Karpas-422 (cell line): Measurements from ENCODE around the gene ZNF385D. TPM values are rescaled to one million over a fixed set of nuclear protein-coding genes. Genes with fewer than 3 reads are reported as not detected.

Experiments
- DNase-seq: peaks from one replicate; pipeline ENCODE4 v3.0.0-alpha.2; 2015
- H2AFZ ChIP-seq: fragments of 200-600 bp; sonication (generic); 2 replicates; pipeline ENCODE4 v1.6.1; 2014; ENCODE audit warnings: antibody characterized with exemption, low read length, mixed read lengths
- H3K27ac ChIP-seq: fragments of 200-600 bp; sonication (generic); 2 replicates; pipeline ENCODE4 v1.5.1; 2014; ENCODE audit warnings: mild to moderate bottlenecking, low read length, moderate library complexity
- H3K27me3 ChIP-seq: fragments of 200-600 bp; sonication (generic); 2 replicates; pipeline ENCODE4 v1.6.1; 2014; ENCODE audit warnings: low read length, mixed read lengths
- H3K36me3 ChIP-seq: fragments of 200-600 bp; sonication (generic); 2 replicates; pipeline ENCODE4 v1.6.1; 2014; ENCODE audit warnings: low read length, mixed read lengths; ENCODE audit not compliant: insufficient read depth
- H3K4me1 ChIP-seq: fragments of 200-600 bp; sonication (generic); 2 replicates; pipeline ENCODE4 v1.6.1; 2014; ENCODE audit warnings: mild to moderate bottlenecking, low read length, mixed read lengths
- H3K4me2 ChIP-seq: fragments of 200-600 bp; sonication (generic); 2 replicates; pipeline ENCODE4 v1.6.1; 2014; ENCODE audit warnings: low read length, low read depth, mild to moderate bottlenecking; ENCODE audit not compliant: poor library complexity, severe bottlenecking
- H3K4me3 ChIP-seq: fragments of 200-600 bp; sonication (generic); 2 replicates; pipeline ENCODE4 v1.5.1; 2014; ENCODE audit warnings: mild to moderate bottlenecking, antibody characterized with exemption, low read length, mixed read lengths
- H3K79me2 ChIP-seq: fragments of 200-600 bp; sonication (generic); 2 replicates; pipeline ENCODE4 v1.6.1; 2014; ENCODE audit warnings: mild to moderate bottlenecking, low read length, mixed read lengths
- H3K9ac ChIP-seq: fragments of 200-600 bp; sonication (generic); 2 replicates; pipeline ENCODE4 v1.6.0; 2014; ENCODE audit warnings: low read length
- H3K9me2 ChIP-seq: fragments of 200-600 bp; sonication (generic), shearing (Covaris generic); replicated peaks from 2 replicates; pipeline ENCODE4 v1.6.0; 2014; ENCODE audit warnings: mild to moderate bottlenecking, low read length, moderate library complexity; ENCODE audit not compliant: insufficient read depth
- H3K9me3 ChIP-seq: fragments of 300-700, 200-600 bp; sonication (generic); 2 replicates; pipeline ENCODE4 v1.6.1; 2014; ENCODE audit warnings: low read length, mixed read lengths
- H4K20me1 ChIP-seq: fragments of 200-600 bp; sonication (generic); 2 replicates; pipeline ENCODE4 v1.6.1; 2014; ENCODE audit warnings: mild to moderate bottlenecking, antibody characterized with exemption, low read length, low read depth; ENCODE audit not compliant: insufficient read depth
- total RNA-seq: library from RNA; depleted of rRNA; stranded (reverse); fragments of >200 nt; shearing (Covaris generic); gene quantifications from 2 replicates; pipeline ENCODE4 v1.2.3, GENCODE V29; 2014; ENCODE audit warnings: low replicate concordance

ZNF385D gene
- total RNA-seq, 1 experiment from 2014 or later = not detected

DNA sequence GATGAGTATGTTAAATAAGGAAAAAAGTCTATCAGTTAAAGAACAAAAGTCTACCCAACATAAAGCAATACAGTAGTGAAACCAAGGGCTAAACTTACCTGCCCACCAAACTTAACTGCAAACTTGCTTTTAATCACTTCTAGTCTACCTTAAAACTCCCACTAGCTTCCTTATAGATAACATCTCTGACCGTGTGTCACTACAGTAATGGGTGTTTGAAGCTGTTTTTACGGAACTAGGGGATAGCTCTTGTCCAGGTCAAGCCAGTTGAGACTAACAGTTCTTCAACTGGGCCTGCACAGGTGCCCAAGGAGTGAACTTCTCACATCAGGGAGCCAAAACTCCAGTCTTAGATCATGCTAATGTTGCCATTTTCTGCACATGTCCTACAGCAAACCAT is 132.3 kb downstream of the ZNF385D start:
- Histone ChIP-seq H3K9ac (no peak overlapping the region), H3K79me2 (no peaks in the 10 kb centered on the region), H3K4me3 (no peak overlapping the region), H3K27ac (no peak overlapping the region), H3K9me3 (no peaks in the 10 kb centered on the region), H2AFZ (no peak overlapping the region), H3K4me2 (no peak overlapping the region), H3K36me3 (no peaks in the 10 kb centered on the region), H3K4me1 (no peaks in the 10 kb centered on the region), H4K20me1 (no peaks in the 10 kb centered on the region), H3K27me3 (no peaks in the 10 kb centered on the region), H3K9me2 (no peaks in the 10 kb centered on the region; the same call in 1 of the 2 replicates)
- DNase-seq = no peak

DNA sequence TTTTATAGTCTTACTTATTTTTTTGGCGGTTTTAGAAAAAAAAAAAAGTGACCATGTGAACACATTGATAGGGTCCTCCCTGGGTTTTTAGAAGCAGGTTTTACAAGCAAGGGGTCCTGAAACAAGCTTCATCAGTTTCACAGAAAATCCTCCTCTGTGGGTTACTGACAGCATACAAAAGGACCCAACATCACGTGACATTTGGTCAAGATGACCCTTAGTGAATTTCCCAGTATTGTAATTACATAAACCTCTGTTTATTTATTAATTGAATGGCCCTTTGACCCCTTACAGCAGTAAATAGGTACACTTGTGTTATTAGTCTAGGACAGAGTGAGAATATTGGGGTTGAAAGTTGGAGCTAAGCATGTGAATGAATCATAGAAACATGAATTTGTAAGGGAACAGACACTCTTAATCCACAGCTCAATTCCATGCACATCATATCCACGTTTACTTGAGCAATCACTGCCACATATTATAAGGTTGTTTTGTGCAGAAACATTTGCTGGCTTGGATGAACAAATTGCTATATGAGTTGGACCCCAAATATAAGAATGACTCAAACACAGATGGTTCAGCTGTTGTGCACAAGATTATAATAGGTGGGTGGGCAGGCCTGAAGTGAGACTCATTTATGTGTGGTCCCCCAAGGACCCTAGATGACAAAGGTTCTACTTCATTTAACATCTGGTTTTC is 137.5 kb downstream of the ZNF385D start:
- H3K27me3 ChIP-seq = no peaks in the 10 kb centered on the region
- no peak for DNase-seq

GRCh38 chr3:21601178-21601577 is 149.8 kb downstream of the ZNF385D start:
- no peak for DNase-seq
- Histone ChIP-seq H3K9me2 (no peaks in the 10 kb centered on the region), H3K36me3 (no peaks in the 10 kb centered on the region), H3K4me1 (no peaks in the 10 kb centered on the region), H3K4me3 (no peak overlapping the region), H3K27ac (no peak overlapping the region), H3K9me3 (no peaks in the 10 kb centered on the region; the same call in 1 of the 2 replicates), H2AFZ (no peak overlapping the region), H3K79me2 (no peaks in the 10 kb centered on the region), H3K9ac (no peak overlapping the region), H4K20me1 (no peaks in the 10 kb centered on the region), H3K27me3 (no peaks in the 10 kb centered on the region), H3K4me2 (no peak overlapping the region)

More for the DNA sequence above, 137.5 kb downstream of the ZNF385D start:
- Histone ChIP-seq H3K9ac (no peak overlapping the region), H3K9me2 (no peaks in the 10 kb centered on the region; the same call in 1 of the 2 replicates), H3K36me3 (no peaks in the 10 kb centered on the region), H3K4me1 (no peaks in the 10 kb centered on the region), H3K79me2 (no peaks in the 10 kb centered on the region), H3K4me3 (no peak overlapping the region), H3K9me3 (no peaks in the 10 kb centered on the region), H2AFZ (no peak overlapping the region), H4K20me1 (no peaks in the 10 kb centered on the region), H3K27ac (no peak overlapping the region), H3K4me2 (no peak overlapping the region)

DNA sequence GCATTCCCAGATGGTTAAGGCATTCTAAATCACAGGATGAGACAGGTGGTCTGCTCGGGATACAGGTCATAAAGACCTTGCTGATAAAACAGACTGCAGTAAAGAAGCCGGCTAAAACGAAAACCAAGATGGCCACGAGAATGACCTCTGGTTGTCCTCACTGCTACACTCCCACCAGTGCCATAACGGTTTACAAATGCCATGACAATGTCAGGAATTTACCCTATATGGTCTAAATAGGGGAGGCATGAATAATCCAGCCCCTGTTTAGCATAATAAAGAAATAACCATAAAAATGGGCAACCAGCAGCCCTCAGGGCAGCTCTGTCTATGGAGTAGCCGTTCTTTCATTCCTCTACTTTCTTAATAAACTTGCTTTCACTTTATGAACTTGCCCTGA is 151.1 kb downstream of the ZNF385D start:
- Histone ChIP-seq H3K4me1 (no peaks in the 10 kb centered on the region), H4K20me1 (no peaks in the 10 kb centered on the region), H3K4me2 (no peak overlapping the region), H3K9me2 (no peaks in the 10 kb centered on the region), H3K9ac (no peak overlapping the region), H3K9me3 (no peaks in the 10 kb centered on the region; the same call in 1 of the 2 replicates), H3K27me3 (no peaks in the 10 kb centered on the region), H3K36me3 (no peaks in the 10 kb centered on the region), H2AFZ (no peak overlapping the region), H3K79me2 (no peaks in the 10 kb centered on the region), H3K27ac (no peak overlapping the region), H3K4me3 (no peak overlapping the region)
- no peak for DNase-seq

DNA sequence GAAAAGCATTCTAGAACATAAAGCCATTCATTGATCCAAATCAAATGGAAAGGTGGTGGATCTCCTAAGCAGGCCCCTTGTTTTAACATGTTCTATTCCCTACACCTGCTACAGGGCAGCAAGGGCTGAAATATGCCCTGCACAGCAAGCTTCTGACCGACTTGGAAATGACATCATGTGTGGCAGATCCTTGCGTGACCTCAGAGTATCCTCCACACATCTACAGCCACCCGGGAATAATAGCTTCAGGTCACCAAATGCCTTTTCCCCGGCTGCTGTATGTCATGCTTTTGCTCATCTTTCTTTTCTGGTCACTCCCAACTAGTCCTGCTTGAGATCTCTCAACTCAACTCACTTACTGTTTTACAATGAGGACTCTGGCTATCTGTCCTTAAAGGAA is 158.2 kb downstream of the ZNF385D start:
- H3K27me3 ChIP-seq = no peaks in the 10 kb centered on the region
- no peaks in the 10 kb centered on the region for H3K9me2 ChIP-seq
- no peak overlapping the region for H2AFZ ChIP-seq
- no peak overlapping the region for H3K27ac ChIP-seq
- H3K9ac ChIP-seq = no peak overlapping the region
- H3K9me3 ChIP-seq = no peaks in the 10 kb centered on the region; the same call in 1 of the 2 replicates
- no peaks in the 10 kb centered on the region for H4K20me1 ChIP-seq
- H3K79me2 ChIP-seq = no peaks in the 10 kb centered on the region
- H3K4me2 ChIP-seq = no peak overlapping the region
- H3K4me3 ChIP-seq = no peak overlapping the region
- no peak for DNase-seq
- no peaks in the 10 kb centered on the region for H3K4me1 ChIP-seq
- no peaks in the 10 kb centered on the region for H3K36me3 ChIP-seq

DNA sequence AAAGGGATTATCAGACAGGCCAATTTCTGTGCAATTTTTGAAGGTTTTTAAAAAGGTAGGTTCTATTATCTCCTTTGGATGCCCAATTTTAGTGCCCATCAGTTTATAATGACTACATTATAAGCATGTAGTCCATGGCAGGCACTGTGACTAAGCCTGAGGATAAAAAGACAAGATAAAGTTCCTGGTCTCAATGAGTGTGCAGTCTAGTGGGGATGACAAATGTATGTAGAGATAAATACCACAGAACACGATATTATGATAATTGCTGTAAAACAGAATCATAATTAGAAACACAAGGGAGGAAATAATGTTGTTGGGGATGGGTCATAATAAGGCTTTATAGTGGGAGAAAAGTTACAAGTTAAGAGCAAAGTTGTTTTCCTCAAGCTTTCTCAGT is 163.1 kb downstream of the ZNF385D start:
- Histone ChIP-seq H3K27me3 (no peaks in the 10 kb centered on the region), H3K79me2 (no peaks in the 10 kb centered on the region), H3K9me2 (no peaks in the 10 kb centered on the region), H2AFZ (no peak overlapping the region), H3K36me3 (no peaks in the 10 kb centered on the region), H4K20me1 (no peaks in the 10 kb centered on the region), H3K4me1 (no peaks in the 10 kb centered on the region), H3K9ac (no peak overlapping the region), H3K4me3 (no peak overlapping the region), H3K4me2 (no peak overlapping the region), H3K27ac (no peak overlapping the region), H3K9me3 (peaks cover 5% of the 10 kb centered on the region)
- DNase-seq = no peak

DNA sequence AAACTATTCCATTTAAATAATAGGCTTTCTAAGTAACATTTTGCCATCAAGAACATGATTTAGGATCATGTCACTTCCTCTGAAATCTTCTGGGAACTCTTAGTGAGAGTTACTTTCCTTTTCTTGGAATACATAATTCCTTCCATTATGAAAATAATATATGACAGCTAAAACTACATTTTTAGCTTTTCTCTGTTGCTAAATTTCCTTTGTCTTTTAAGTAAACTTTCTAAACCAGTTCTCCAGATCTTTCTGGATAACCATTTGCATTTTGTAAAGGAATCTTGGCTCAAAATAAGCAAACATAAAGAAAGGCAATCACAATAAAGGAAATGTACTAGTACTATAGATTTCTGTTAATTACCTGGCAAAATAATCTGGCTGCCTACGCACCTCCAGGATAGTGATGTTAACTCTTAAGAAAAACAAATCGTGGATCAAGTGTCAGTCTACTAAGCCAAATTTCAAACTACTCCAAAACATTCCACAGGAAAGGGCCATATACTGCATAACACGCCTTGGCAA is 165.7 kb downstream of the ZNF385D start:
- no peaks in the 10 kb centered on the region for H3K4me1 ChIP-seq
- H3K27ac ChIP-seq = no peak overlapping the region
- H3K9me3 ChIP-seq = peaks cover 12% of the 10 kb centered on the region
- H3K36me3 ChIP-seq = no peaks in the 10 kb centered on the region
- no peak for DNase-seq
- H3K9me2 ChIP-seq = no peaks in the 10 kb centered on the region
- no peaks in the 10 kb centered on the region for H3K27me3 ChIP-seq
- H3K4me3 ChIP-seq = no peak overlapping the region
- no peak overlapping the region for H3K4me2 ChIP-seq
- H2AFZ ChIP-seq = no peak overlapping the region
- no peaks in the 10 kb centered on the region for H4K20me1 ChIP-seq
- H3K9ac ChIP-seq = no peak overlapping the region
- no peaks in the 10 kb centered on the region for H3K79me2 ChIP-seq

GRCh38 chr3:21573291-21573690 is 177.7 kb downstream of the ZNF385D start:
- no peak overlapping the region for H3K4me3 ChIP-seq
- no peak overlapping the region for H2AFZ ChIP-seq
- no peaks in the 10 kb centered on the region for H3K27me3 ChIP-seq
- H3K4me2 ChIP-seq = no peak overlapping the region
- H3K4me1 ChIP-seq = no peaks in the 10 kb centered on the region
- H3K9ac ChIP-seq = no peak overlapping the region
- no peaks in the 10 kb centered on the region for H3K79me2 ChIP-seq
- no peak overlapping the region for H3K27ac ChIP-seq
- H3K36me3 ChIP-seq = no peaks in the 10 kb centered on the region
- H3K9me3 ChIP-seq = peaks cover 4% of the 10 kb centered on the region; the same call in 1 of the 2 replicates
- DNase-seq = no peak
- no peaks in the 10 kb centered on the region for H3K9me2 ChIP-seq
- H4K20me1 ChIP-seq = no peaks in the 10 kb centered on the region
